ENCODE data around the gene PHF3. TPM values are rescaled to one million over a fixed set of nuclear protein-coding genes. Genes with fewer than 3 reads are reported as not detected.

Gene PHF3
- total RNA-seq, 1 experiment from 2014 or later: 66.6 TPM

DNA sequence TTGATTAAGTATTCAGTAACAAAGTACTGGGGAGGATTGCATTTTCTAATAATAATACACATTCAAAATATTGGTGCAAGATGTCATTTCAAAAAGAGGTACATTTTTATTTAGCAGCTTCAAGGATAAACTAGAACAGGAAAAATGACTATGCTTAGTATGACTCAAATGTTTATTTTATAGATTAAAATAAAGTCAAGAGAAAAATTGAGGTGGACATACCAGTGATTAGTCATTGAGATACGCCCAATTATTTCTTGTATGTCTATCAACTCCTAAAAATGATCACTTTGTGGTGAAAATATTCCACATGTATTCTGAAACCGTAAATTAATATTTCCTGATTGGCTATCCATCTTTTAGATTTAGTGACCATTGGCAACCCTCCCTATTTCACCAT, 96.7 kb downstream of the PHF3 start:
- TF ChIP-seq, protein P1, sequence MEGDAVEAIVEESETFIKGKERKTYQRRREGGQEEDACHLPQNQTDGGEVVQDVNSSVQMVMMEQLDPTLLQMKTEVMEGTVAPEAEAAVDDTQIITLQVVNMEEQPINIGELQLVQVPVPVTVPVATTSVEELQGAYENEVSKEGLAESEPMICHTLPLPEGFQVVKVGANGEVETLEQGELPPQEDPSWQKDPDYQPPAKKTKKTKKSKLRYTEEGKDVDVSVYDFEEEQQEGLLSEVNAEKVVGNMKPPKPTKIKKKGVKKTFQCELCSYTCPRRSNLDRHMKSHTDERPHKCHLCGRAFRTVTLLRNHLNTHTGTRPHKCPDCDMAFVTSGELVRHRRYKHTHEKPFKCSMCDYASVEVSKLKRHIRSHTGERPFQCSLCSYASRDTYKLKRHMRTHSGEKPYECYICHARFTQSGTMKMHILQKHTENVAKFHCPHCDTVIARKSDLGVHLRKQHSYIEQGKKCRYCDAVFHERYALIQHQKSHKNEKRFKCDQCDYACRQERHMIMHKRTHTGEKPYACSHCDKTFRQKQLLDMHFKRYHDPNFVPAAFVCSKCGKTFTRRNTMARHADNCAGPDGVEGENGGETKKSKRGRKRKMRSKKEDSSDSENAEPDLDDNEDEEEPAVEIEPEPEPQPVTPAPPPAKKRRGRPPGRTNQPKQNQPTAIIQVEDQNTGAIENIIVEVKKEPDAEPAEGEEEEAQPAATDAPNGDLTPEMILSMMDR (conservative IDR thresholded peaks at IDR 0.05): no peak
- H3K4me2 ChIP-seq (ENCODE audit: insufficient read depth, insufficient read length, low read length): no peak overlapping the region
- Mint-ChIP-seq H3K27me3 (ENCODE audit: low read depth) (no peaks in the 10 kb centered on the region), H3K4me1 (no peaks in the 10 kb centered on the region), H3K36me3 (ENCODE audit: insufficient read depth in 1 of 3, low read depth in 3 of 3) (no peaks in the 10 kb centered on the region), H3K27ac (no peak overlapping the region), H3K4me3 (no peak overlapping the region), H3K9me3 (no peaks in the 10 kb centered on the region)
- no peak overlapping the region for H3K14ac ChIP-seq (ENCODE audit: insufficient read depth, low read length)
- H2BK15ac ChIP-seq (ENCODE audit: low read depth, low read length): no peak overlapping the region
- no peak for DNase-seq
- H3K27me3 ChIP-seq (ENCODE audit: insufficient read depth, low read length): no peaks in the 10 kb centered on the region
- H3K4me1 ChIP-seq (ENCODE audit: insufficient read depth, low read length): no peaks in the 10 kb centered on the region
- H3K9me3 ChIP-seq (ENCODE audit: control insufficient read depth, low read depth, low read length): no peaks in the 10 kb centered on the region
- no peaks in the 10 kb centered on the region for H4K20me1 ChIP-seq (ENCODE audit: control insufficient read depth, insufficient read depth, insufficient read length)
- no peak overlapping the region for H3T11ph ChIP-seq (ENCODE audit: low read length)
- no peak overlapping the region for H2BK5ac ChIP-seq (ENCODE audit: insufficient read length, low read length)
- H3K27ac ChIP-seq (ENCODE audit: insufficient read length, low read depth, low read length): no peak overlapping the region
- H3K9ac ChIP-seq (ENCODE audit: extremely low read depth, insufficient read length, low read length): no peak overlapping the region
- no peak overlapping the region for H3K23ac ChIP-seq (ENCODE audit: insufficient read length, low read depth, low read length)
- no peak overlapping the region for H2AK5ac ChIP-seq (ENCODE audit: insufficient read length, low read length)
- H3K4ac ChIP-seq (ENCODE audit: low read depth, low read length): no peak overlapping the region
- H4K8ac ChIP-seq (replicated peaks; ENCODE audit: insufficient read length, low read depth, low read length): no peak overlapping the region
- H3K79me1 ChIP-seq (ENCODE audit: insufficient read depth, low read depth, low read length, poor library complexity, severe bottlenecking): no peaks in the 10 kb centered on the region
- no peak overlapping the region for H3K18ac ChIP-seq (ENCODE audit: insufficient read length, low read depth, low read length)
- H4K5ac ChIP-seq (ENCODE audit: insufficient read length, low read depth, low read length): no peak overlapping the region
- no peak overlapping the region for H2BK120ac ChIP-seq (ENCODE audit: low read depth, low read length, poor library complexity, severe bottlenecking)
- no peaks in the 10 kb centered on the region for H3K23me2 ChIP-seq (ENCODE audit: insufficient read length, low read depth, low read length, poor library complexity, severe bottlenecking)
- no peak overlapping the region for H2BK20ac ChIP-seq (ENCODE audit: low read depth, low read length, poor library complexity, severe bottlenecking)
- H4K91ac ChIP-seq (ENCODE audit: insufficient read length, low read depth, low read length): no peak overlapping the region
- H2AFZ ChIP-seq (ENCODE audit: low read length): no peak overlapping the region
- no CpG with 5 or more reads among the region's 2 CpGs for whole genome bisulfite sequencing (ENCODE audit: extremely low coverage, insufficient read length, low lambda C conversion rate)
- no peaks in the 10 kb centered on the region for H3K79me2 ChIP-seq (ENCODE audit: insufficient read depth, low read length)
- no peak overlapping the region for H2BK12ac ChIP-seq (ENCODE audit: insufficient read length, low read depth, low read length)
- no peak overlapping the region for H3K56ac ChIP-seq (ENCODE audit: insufficient read length, low read depth, low read length)

Measured in H9 (cell line).